GM12801 (cell line): ENCODE results near the gene OR51A2.

ENCODE experiments used
- CTCF ChIP-seq: IDR thresholded peaks from one replicate; pipeline ENCODE4 v1.5.1; 2011; ENCODE audit warnings: control low read depth; ENCODE audit not compliant: insufficient read length; ENCODE audit errors: extremely low read depth

Gene OR51A2

DNA sequence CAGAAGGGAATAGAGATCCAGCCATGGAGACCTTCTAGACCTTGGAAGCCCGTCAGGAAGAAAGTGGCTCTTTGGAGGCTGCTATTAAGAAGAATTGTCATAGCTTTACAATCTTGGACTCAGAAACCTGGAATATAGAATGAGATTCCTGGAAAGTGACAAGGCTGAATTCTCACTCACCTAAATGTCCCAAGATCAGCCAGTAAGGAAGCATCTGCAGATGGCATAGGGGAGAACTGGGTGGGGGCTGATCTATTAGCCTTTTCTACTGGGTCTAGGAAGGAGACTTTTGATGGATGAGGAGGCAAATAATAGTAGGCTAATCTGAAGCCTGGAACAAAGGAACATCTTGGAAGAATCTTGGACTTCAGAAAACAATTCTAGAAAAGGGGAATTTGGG, 31.3 kb downstream of the OR51A2 start, which contains the start of gene OR51G1:
OR51G1 (minus strand) TSS at position 101 of the 400 bp plus-strand sequence; CDS start at position 101, 0 bp downstream.
- TF ChIP-seq CTCF = no peak

GRCh38 chr11:4922304-4922703, 33.2 kb downstream of the OR51A2 start:
- TF ChIP-seq CTCF = no peak

DNA sequence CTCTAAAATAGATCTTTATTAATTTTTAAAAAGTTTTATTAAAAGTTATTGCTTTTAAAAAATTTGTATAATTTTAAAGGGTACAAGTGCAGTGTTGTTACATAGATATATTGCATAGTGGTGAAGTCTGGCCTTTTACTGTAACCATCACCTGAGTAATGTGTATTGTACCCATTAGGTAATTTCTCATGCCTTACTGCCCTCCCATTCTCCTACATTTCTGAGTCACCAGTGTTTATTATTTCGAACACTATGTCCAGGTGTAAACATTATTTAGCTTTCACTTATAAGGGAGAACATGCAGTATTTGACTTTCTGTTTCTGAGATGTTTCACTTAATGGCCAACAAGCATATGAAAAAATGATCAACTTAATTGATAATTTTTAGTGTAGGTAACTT, 33.7 kb downstream of the OR51A2 start:
- TF ChIP-seq CTCF = no peak

GRCh38 chr11:4919250-4919649, 36.3 kb downstream of the OR51A2 start, which contains the start of gene OR51G2:
Gene OR51G2 (minus strand): TSS chr11:4919350. CDS start chr11:4915663, 3,687 bp downstream.
- TF ChIP-seq CTCF = no peak

DNA sequence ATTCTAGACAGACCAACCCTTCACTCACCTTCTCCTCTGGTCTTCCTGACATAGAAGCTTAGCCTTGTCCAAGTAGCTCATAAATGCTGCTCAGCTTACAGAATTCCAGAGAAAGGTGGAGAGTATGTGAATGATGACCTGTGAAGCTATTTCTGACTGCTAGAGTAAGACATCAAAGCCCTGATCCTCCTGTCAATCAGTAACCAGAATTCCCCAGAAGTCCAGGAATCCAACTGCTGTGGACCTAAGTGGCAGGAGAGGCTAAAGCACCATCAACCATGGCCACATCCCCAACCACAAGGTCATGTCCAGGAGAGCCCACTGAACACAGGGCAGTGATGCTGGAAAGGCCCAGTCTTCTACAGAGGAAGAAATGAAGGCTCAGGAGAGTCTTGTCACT, 38.9 kb downstream of the OR51A2 start:
- no peak for TF ChIP-seq CTCF
